H1 (cell line): ENCODE results near the gene NKAIN2. TPM values are rescaled to one million over a fixed set of nuclear protein-coding genes. Genes with fewer than 3 reads are reported as not detected.

Source experiments
- CTCF ChIA-PET: fragments of 300-600 bp; sonication (Branson Sonifier 250); formaldehyde crosslinking; loops from one replicate; lab custom pipeline; 2021; ENCODE audit not compliant: partially characterized antibody; lab: Charles Lee
- POLR2A ChIA-PET: fragments of 300-600 bp; sonication (Branson Sonifier 250); formaldehyde crosslinking; loops from one replicate; lab custom pipeline; 2021; ENCODE audit warnings: inconsistent platforms; ENCODE audit not compliant: partially characterized antibody; lab: Charles Lee
- DNase-seq, 2 experiments: peaks; one replicate each; pipeline versions ENCODE4 v3.0.0 to v3.0.0-alpha.2; 2010 to 2022; ENCODE audit warnings: low spot score in 2 of 2, low read depth in 1 of 2, mixed read lengths in 1 of 2
- FAIRE-seq: peaks from 2 replicates; lab custom pipeline; 2011; peaks lifted over from hg19 to GRCh38; lab: Jason Lieb, UNC
- H2AFZ ChIP-seq: 2 replicates; pipeline ENCODE4 v1.8.1; 2012; ENCODE audit warnings: low read length, inconsistent platforms
- H2AK5ac ChIP-seq: 2 replicates; pipeline ENCODE4 v1.6.1; 2013; ENCODE audit warnings: low read depth, low read length
- H2BK120ac ChIP-seq: replicated peaks from 2 replicates; pipeline ENCODE3; 2013; ENCODE audit warnings: low read depth, low read length, inconsistent platforms
- H2BK12ac ChIP-seq: 2 replicates; pipeline ENCODE4 v1.6.1; 2013; ENCODE audit warnings: low read depth, low read length
- H2BK15ac ChIP-seq: 2 replicates; pipeline ENCODE4 v1.6.1; 2013; ENCODE audit warnings: low read length
- H2BK20ac ChIP-seq: 2 replicates; pipeline ENCODE4 v1.6.1; 2013; ENCODE audit warnings: low read length
- H2BK5ac ChIP-seq: 2 replicates; pipeline ENCODE4 v1.6.1; 2013; ENCODE audit warnings: low read depth, low read length
- H3K14ac ChIP-seq: 2 replicates; pipeline ENCODE4 v1.6.1; 2013; ENCODE audit warnings: inconsistent platforms; ENCODE audit not compliant: insufficient read length
- H3K18ac ChIP-seq: 2 replicates; pipeline ENCODE4 v1.6.1; 2013; ENCODE audit warnings: low read length; ENCODE audit errors: extremely low read depth
- H3K23ac ChIP-seq: 2 replicates; pipeline ENCODE4 v1.6.1; 2013; ENCODE audit warnings: inconsistent platforms; ENCODE audit not compliant: insufficient read length
- H3K23me2 ChIP-seq: 2 replicates; pipeline ENCODE4 v1.6.1; 2013; ENCODE audit warnings: low read depth, low read length
- H3K27ac ChIP-seq: 2 replicates; pipeline ENCODE4 v1.6.1; 2011; ENCODE audit warnings: low read depth, low read length, inconsistent platforms
- H3K27me3 ChIP-seq, 4 experiments: replicated peaks in 1 of 4; 1 replicate in 1 of 4; 2 replicates in 3 of 4; pipeline versions ENCODE4 v1.6.1 to v1.8.1; 2011 to 2013; ENCODE audit warnings: low read length in 3 of 4, mild to moderate bottlenecking in 3 of 4, inconsistent platforms in 2 of 4, mixed read lengths in 2 of 4, moderate library complexity in 1 of 4; ENCODE audit not compliant: control insufficient read depth in 3 of 4, insufficient read depth in 3 of 4; ENCODE audit errors: extremely low read depth in 1 of 4
- H3K36me3 ChIP-seq, 4 experiments: 2 replicates each; pipeline versions ENCODE4 v1.6.1 to v1.8.1; 2011 to 2013; ENCODE audit warnings: mild to moderate bottlenecking in 4 of 4, low read length in 3 of 4, moderate library complexity in 2 of 4, control low read depth in 1 of 4, inconsistent platforms in 1 of 4; ENCODE audit not compliant: insufficient read depth in 4 of 4, control insufficient read depth in 2 of 4
- H3K4ac ChIP-seq: replicated peaks from 2 replicates; pipeline ENCODE3; 2013; ENCODE audit warnings: low read length, low read depth, mixed read lengths, inconsistent platforms; ENCODE audit not compliant: insufficient read length
- H3K4me1 ChIP-seq, 4 experiments: replicated peaks in 1 of 4; 1 replicate in 1 of 4; 2 replicates in 3 of 4; pipeline versions ENCODE4 v1.6.1 to v1.8.1; 2011 to 2013; ENCODE audit warnings: low read length in 3 of 4, inconsistent platforms in 2 of 4, mixed read lengths in 1 of 4; ENCODE audit not compliant: insufficient read depth in 4 of 4, control insufficient read depth in 3 of 4
- H3K4me2 ChIP-seq, 2 experiments: 2 replicates each; pipeline versions ENCODE4 v1.6.1 to v1.8.1; 2011 to 2013; ENCODE audit warnings: low read depth in 2 of 2, low read length in 2 of 2, control low read depth in 1 of 2, inconsistent platforms in 1 of 2, mild to moderate bottlenecking in 1 of 2; ENCODE audit not compliant: insufficient read depth in 1 of 2
- H3K4me3 ChIP-seq, 4 experiments: fragments of 200-600, 300-600 bp in 1 of 4; sonication (generic), shearing (Covaris generic), sonication (Bioruptor Twin) in 1 of 4; 2 replicates each; pipeline versions ENCODE4 v1.5.1 to v1.8.1; 2011 to 2016; ENCODE audit warnings: low read length in 4 of 4, low read depth in 3 of 4, control low read depth in 2 of 4, inconsistent platforms in 2 of 4, mild to moderate bottlenecking in 2 of 4, mixed read lengths in 1 of 4, moderate library complexity in 1 of 4; ENCODE audit not compliant: insufficient read depth in 2 of 4; ENCODE audit errors: extremely low read depth in 1 of 4
- H3K56ac ChIP-seq: replicated peaks from 2 replicates; pipeline ENCODE3; 2013; ENCODE audit warnings: low read depth, mild to moderate bottlenecking, mixed read lengths, low read length, inconsistent platforms; ENCODE audit not compliant: insufficient read length
- H3K79me1 ChIP-seq: 2 replicates; pipeline ENCODE4 v1.6.1; 2013; ENCODE audit warnings: low read depth, low read length, control low read depth
- H3K79me2 ChIP-seq, 2 experiments: 2 replicates each; pipeline versions ENCODE4 v1.6.1 to v1.8.1; 2012 to 2013; ENCODE audit warnings: low read length in 2 of 2, mild to moderate bottlenecking in 2 of 2, inconsistent platforms in 1 of 2; ENCODE audit not compliant: insufficient read depth in 2 of 2, control insufficient read depth in 1 of 2
- H3K9ac ChIP-seq, 4 experiments: replicated peaks in 1 of 4; 1 replicate in 1 of 4; 2 replicates in 3 of 4; pipeline versions ENCODE4 v1.6.1 to v1.8.1; 2011 to 2013; ENCODE audit warnings: low read depth in 3 of 4, low read length in 3 of 4, control low read depth in 2 of 4, mild to moderate bottlenecking in 2 of 4, moderate library complexity in 2 of 4, inconsistent platforms in 1 of 4; ENCODE audit errors: extremely low read depth in 1 of 4
- H3K9me3 ChIP-seq, 2 experiments: 2 replicates each; pipeline versions ENCODE4 v1.6.1 to v1.8.1; 2012 to 2013; ENCODE audit warnings: mild to moderate bottlenecking in 2 of 2, moderate library complexity in 2 of 2, control low read depth in 1 of 2, inconsistent platforms in 1 of 2, low read depth in 1 of 2, low read length in 1 of 2, mixed read lengths in 1 of 2; ENCODE audit not compliant: insufficient read depth in 2 of 2
- H4K20me1 ChIP-seq, 2 experiments: replicated peaks in 1 of 2; 2 replicates each; pipeline versions ENCODE3 to v1.8.1; 2011 to 2013; ENCODE audit warnings: inconsistent platforms in 2 of 2, low read length in 2 of 2, mild to moderate bottlenecking in 1 of 2; ENCODE audit not compliant: insufficient read depth in 2 of 2, control insufficient read depth in 1 of 2
- H4K5ac ChIP-seq: 2 replicates; pipeline ENCODE4 v1.6.1; 2013; ENCODE audit warnings: low read length, low read depth, mixed read lengths, inconsistent platforms; ENCODE audit not compliant: insufficient read length
- H4K8ac ChIP-seq: 2 replicates; pipeline ENCODE4 v1.8.0; 2013; ENCODE audit warnings: mild to moderate bottlenecking, moderate library complexity, low read length, inconsistent platforms; ENCODE audit not compliant: insufficient read depth; ENCODE audit errors: extremely low read depth
- H4K91ac ChIP-seq: replicated peaks from 2 replicates; pipeline ENCODE3; 2013; ENCODE audit warnings: low read length, mixed read lengths, inconsistent platforms; ENCODE audit not compliant: insufficient read length
- CBX5 ChIP-seq: fragments of 300-800, 300-1000 bp; sonication (generic); IDR thresholded peaks from 2 replicates; pipeline ENCODE4 v1.7.1; 2016; ENCODE audit warnings: antibody characterized with exemption, low read length, low read depth
- EP300 ChIP-seq, 2 experiments: IDR thresholded peaks; 1 replicate in 1 of 2; 2 replicates in 1 of 2; pipeline ENCODE4 v1.6.1; 2011 to 2012; ENCODE audit warnings: low read depth in 2 of 2, low read length in 2 of 2, mild to moderate bottlenecking in 2 of 2, borderline replicate concordance in 1 of 2, inconsistent platforms in 1 of 2, moderate library complexity in 1 of 2
- GTF2F1 ChIP-seq: IDR thresholded peaks from 2 replicates; pipeline ENCODE4 v1.6.1; 2012; ENCODE audit warnings: low read depth, low read length, improper control_type of control experiment, borderline replicate concordance
- KDM1A ChIP-seq: fragments of 200-600, 300-600 bp; sonication (generic); IDR thresholded peaks from 2 replicates; pipeline ENCODE4 v1.7.1; 2016; ENCODE audit warnings: mild to moderate bottlenecking, low read length, borderline replicate concordance
- KDM4A ChIP-seq: IDR thresholded peaks from one replicate; pipeline ENCODE4 v1.7.1; 2012; ENCODE audit warnings: low read depth, mild to moderate bottlenecking, moderate library complexity, low read length, inconsistent platforms; ENCODE audit not compliant: severe bottlenecking
- MAX ChIP-seq: IDR thresholded peaks from 2 replicates; pipeline ENCODE4 v1.6.1; 2012; ENCODE audit warnings: inconsistent platforms
- NANOG ChIP-seq: IDR thresholded peaks from 2 replicates; pipeline ENCODE4 v1.6.1; 2011; ENCODE audit warnings: low read length, low read depth, mild to moderate bottlenecking, inconsistent platforms; ENCODE audit not compliant: insufficient read depth, poor library complexity, severe bottlenecking
- POLR2AphosphoS5 ChIP-seq: IDR thresholded peaks from 2 replicates; pipeline ENCODE4 v1.6.1; 2011; ENCODE audit warnings: low read depth, low read length
- RXRA ChIP-seq: IDR thresholded peaks from 2 replicates; pipeline ENCODE4 v1.6.1; 2011; ENCODE audit warnings: low read depth, mild to moderate bottlenecking, low read length, moderate library complexity; ENCODE audit not compliant: insufficient read depth
- SP4 ChIP-seq: IDR thresholded peaks from 2 replicates; pipeline ENCODE4 v1.6.1; 2012; ENCODE audit warnings: low read length, inconsistent platforms
- SRF ChIP-seq: IDR thresholded peaks from 2 replicates; pipeline ENCODE4 v1.6.1; 2011; ENCODE audit warnings: mild to moderate bottlenecking, low read depth, low read length, moderate library complexity
- YY1 ChIP-seq: IDR thresholded peaks from 2 replicates; pipeline ENCODE4 v1.6.1; 2011; ENCODE audit warnings: low read depth, mild to moderate bottlenecking, low read length
- ZNF274 ChIP-seq: IDR thresholded peaks from 2 replicates; pipeline ENCODE4 v1.7.0; 2012; ENCODE audit warnings: low read length, borderline replicate concordance; ENCODE audit errors: extremely low read depth
- WGBS, 2 experiments: shearing (Covaris generic) in 1 of 2; methylation state at CpG; one replicate each; pipeline versions ENCODE4 v1.1.6 to v1.1.7; 2013 to 2015; ENCODE audit warnings: low lambda C conversion rate in 2 of 2, mixed read lengths in 2 of 2, inconsistent platforms in 1 of 2, low coverage in 1 of 2, missing lambda C conversion rate in 1 of 2; ENCODE audit not compliant: insufficient replicate concordance in 2 of 2, insufficient coverage in 1 of 2, insufficient read length in 1 of 2; ENCODE audit errors: extremely low coverage in 1 of 2, missing lambda C conversion rate in 1 of 2; 5-methylcytosine and 5-hydroxymethylcytosine counted together
- polyA plus RNA-seq, 7 experiments: library from polyadenylated mRNA; depleted of rRNA in 3 of 7; stranded (reverse) in 5 of 7; unstranded in 2 of 7; fragments of >200 nt in 5 of 7; fragments of 200-250 nt in 2 of 7; gene quantifications; 1 replicate in 5 of 7; 2 replicates in 1 of 7; 4 replicates in 1 of 7; pipeline versions ENCODE4 v1.2.1 to v1.2.3, GENCODE V29; 2011 to 2013; ENCODE audit warnings: missing spikeins in 2 of 7, mixed read lengths in 2 of 7
- total RNA-seq: library from RNA; stranded (reverse); fragmentation: NEBNext Ultra II Directional; extraction: Animal tissue kit (Norgen Biotek cat#: 25700); gene quantifications from 2 replicates; pipeline ENCODE4 v1.2.1, GENCODE V29; 2021

Gene NKAIN2
- total and polyA plus RNA-seq, 2 of the 8 experiments (the other 6 are each of a cell fraction or from before 2014, with no cell fraction given): 0.20 to 0.34 TPM

DNA sequence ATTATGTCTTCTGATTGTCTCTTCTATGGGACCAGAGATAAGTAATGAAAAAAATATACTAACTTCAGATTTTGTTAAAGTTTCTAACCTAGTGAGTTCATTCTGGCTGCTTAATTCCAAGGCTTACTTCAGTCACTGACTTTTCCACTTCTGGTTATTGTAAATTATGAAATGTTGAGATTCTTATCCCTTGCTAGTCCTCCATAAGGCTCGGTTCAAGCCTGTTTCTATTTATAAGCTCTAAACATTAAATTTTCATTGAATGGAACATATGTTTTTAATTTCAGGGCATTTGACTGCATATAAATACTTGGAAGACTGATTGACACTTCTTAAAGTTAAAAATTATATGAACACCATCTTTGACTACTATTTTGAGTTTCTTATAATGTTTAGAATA, 23.6 kb upstream of the NKAIN2 start:
- H2BK120ac ChIP-seq: no peak overlapping the region
- H2AK5ac ChIP-seq: no peak overlapping the region
- no peak overlapping the region for H3K27ac ChIP-seq
- 100% methylated on average over 1 of the region's 1 CpG; no CpG with 5 or more reads in 1 of the 2 experiments for WGBS, 2 experiments
- no peaks in the 10 kb centered on the region for H3K79me2 ChIP-seq
- POLR2A ChIA-PET: no interaction called here
- no peak overlapping the region for H3K23ac ChIP-seq
- H2BK5ac ChIP-seq: no peak overlapping the region
- no peak overlapping the region for H3K56ac ChIP-seq
- FAIRE-seq (no peak), DNase-seq (no peak)
- H3K4me3 ChIP-seq: no peak overlapping the region
- H3K36me3 ChIP-seq: no peaks in the 10 kb centered on the region
- H3K14ac ChIP-seq: no peak overlapping the region
- no peak overlapping the region for H3K4me2 ChIP-seq
- H4K8ac ChIP-seq: no peak overlapping the region
- no peak overlapping the region for H4K5ac ChIP-seq
- H3K27me3 ChIP-seq: no peaks in the 10 kb centered on the region
- no peak overlapping the region for H2BK12ac ChIP-seq
- CTCF ChIA-PET: interaction anchor here (0.7 kb wide), 1 partner anchor 65 kb away, joined by 3 read pairs; no protein-coding TSS in a partner anchor
- H2AFZ ChIP-seq: no peak overlapping the region
- no peak for TF ChIP-seq CBX5
- no peak for TF ChIP-seq SP4
- TF ChIP-seq SRF: no peak
- TF ChIP-seq GTF2F1: no peak
- TF ChIP-seq EP300 (IDR thresholded peaks at IDR 0.05; ENCODE audit: borderline replicate concordance in 1 of 2, low read depth in 2 of 2, low read length in 2 of 2): no peak
- no peak for TF ChIP-seq POLR2AphosphoS5
- no peak for TF ChIP-seq KDM4A
- no peak for TF ChIP-seq KDM1A
- no peak for TF ChIP-seq RXRA
- TF ChIP-seq ZNF274: no peak
- TF ChIP-seq MAX: no peak
- TF ChIP-seq YY1: no peak
- TF ChIP-seq NANOG: no peak
- no peak overlapping the region for H2BK20ac ChIP-seq
- H3K4me1 ChIP-seq: no peaks in the 10 kb centered on the region
- no peaks in the 10 kb centered on the region; the same call in 1 of the 2 replicates for H3K23me2 ChIP-seq
- H4K91ac ChIP-seq: no peak overlapping the region
- H3K79me1 ChIP-seq: no peaks in the 10 kb centered on the region
- H3K4ac ChIP-seq: no peak overlapping the region
- no peak overlapping the region for H2BK15ac ChIP-seq
- no peak overlapping the region for H3K9ac ChIP-seq
- no peaks in the 10 kb centered on the region for H4K20me1 ChIP-seq
- H3K9me3 ChIP-seq: no peaks in the 10 kb centered on the region
- H3K18ac ChIP-seq: no peak overlapping the region
